GM12864 (cell line): Measurements from ENCODE around the gene SDCCAG8.

ENCODE experiments used
- DNase-seq: peaks from one replicate; pipeline ENCODE4 v3.0.0-alpha.2; 2011; ENCODE audit warnings: low read depth
- H3K4me3 ChIP-seq: 2 replicates; pipeline ENCODE4 v1.5.1; 2011; ENCODE audit warnings: mild to moderate bottlenecking, low read depth, low read length, control low read depth
- CTCF ChIP-seq: IDR thresholded peaks from 2 replicates; pipeline ENCODE4 v1.5.1; 2011; ENCODE audit warnings: low read depth, mild to moderate bottlenecking, moderate library complexity, low read length, control low read depth, inconsistent platforms; ENCODE audit errors: missing control alignments

SDCCAG8 gene

GRCh38 chr1:243441601-243442000, 185.8 kb downstream of the SDCCAG8 start:
- no peak overlapping the region for H3K4me3 ChIP-seq
- no peak for TF ChIP-seq CTCF
- no peak for DNase-seq

GRCh38 chr1:243443557-243443956, 187.7 kb downstream of the SDCCAG8 start:
- TF ChIP-seq CTCF, result no peak
- no peak for DNase-seq
- no peak overlapping the region for H3K4me3 ChIP-seq

- no peak overlapping the region for H3K4me3 ChIP-seq
- no peak for TF ChIP-seq CTCF
- DNase-seq, result no peak
Measured at GRCh38 chr1:243447347-243447746, 191.5 kb downstream of the SDCCAG8 start.

- no peak for TF ChIP-seq CTCF
- no peak for DNase-seq
Measured at GRCh38 chr1:243447844-243448243, 192.0 kb downstream of the SDCCAG8 start.

GRCh38 chr1:243449373-243449772, 193.5 kb downstream of the SDCCAG8 start:
- DNase-seq, result no peak
- TF ChIP-seq CTCF, result no peak
- H3K4me3 ChIP-seq, result no peak overlapping the region

More at GRCh38 chr1:243447844-243448243, 192.0 kb downstream of the SDCCAG8 start:
- no peak overlapping the region for H3K4me3 ChIP-seq

- no peak for DNase-seq
- TF ChIP-seq CTCF, result no peak
- H3K4me3 ChIP-seq, result no peak overlapping the region
Measured at GRCh38 chr1:243452092-243452491, 196.3 kb downstream of the SDCCAG8 start.

- no peak for TF ChIP-seq CTCF
- no peak for DNase-seq
- H3K4me3 ChIP-seq, result no peak overlapping the region
Measured at GRCh38 chr1:243454328-243454997, 198.6 kb downstream of the SDCCAG8 start.
